Neural progenitor cell (in vitro differentiated cells): ENCODE results near the gene WDR93. TPM values are rescaled to one million over a fixed set of nuclear protein-coding genes. Genes with fewer than 3 reads are reported as not detected.
A peak's percentile ranks its signal among the peaks of the same experiment; 100 is the strongest.

Experiments
- DNase-seq: peaks from one replicate; pipeline ENCODE4 v3.0.0-alpha.2; 2016; ENCODE audit warnings: low spot score
- H2AFZ ChIP-seq: fragments of 200-600 bp; sonication (generic); replicated peaks from 2 replicates; pipeline ENCODE4 v1.6.1; 2016; ENCODE audit warnings: antibody characterized with exemption
- H3F3A ChIP-seq: fragments of 200-600 bp; sonication (generic); 2 replicates; pipeline ENCODE4 v1.6.1; 2016; ENCODE audit warnings: antibody characterized with exemption, low read depth
- H3K27ac ChIP-seq: fragments of 200-600 bp; sonication (generic); 2 replicates; pipeline ENCODE4 v1.5.1; 2016; ENCODE audit warnings: mild to moderate bottlenecking
- H3K27me3 ChIP-seq: fragments of 200-600 bp; sonication (generic); 2 replicates; pipeline ENCODE4 v1.6.1; 2016; ENCODE audit warnings: mild to moderate bottlenecking, moderate library complexity
- H3K36me3 ChIP-seq: fragments of 200-600 bp; sonication (generic); 2 replicates; pipeline ENCODE4 v1.5.1; 2016
- H3K4me1 ChIP-seq: fragments of 200-600 bp; sonication (generic); 2 replicates; pipeline ENCODE4 v1.6.1; 2016; ENCODE audit warnings: mixed run types
- H3K4me2 ChIP-seq: fragments of 200-600 bp; sonication (generic); 2 replicates; pipeline ENCODE4 v1.6.1; 2016
- H3K4me3 ChIP-seq: fragments of 200-600 bp; sonication (generic); 2 replicates; pipeline ENCODE4 v1.5.1; 2016
- H3K79me2 ChIP-seq: fragments of 200-600 bp; sonication (generic); 2 replicates; pipeline ENCODE4 v1.6.1; 2016; ENCODE audit warnings: low read depth
- H3K9ac ChIP-seq: fragments of 200-600 bp; sonication (generic); 2 replicates; pipeline ENCODE4 v1.6.1; 2016
- H3K9me3 ChIP-seq: fragments of 200-600 bp; sonication (generic); 2 replicates; pipeline ENCODE4 v1.5.1; 2016; ENCODE audit warnings: low read depth
- H4K20me1 ChIP-seq: fragments of 200-600 bp; sonication (generic); 2 replicates; pipeline ENCODE4 v1.6.1; 2016; ENCODE audit warnings: low read depth
- H3K27ac Mint-ChIP-seq: 3 replicates; pipeline ENCODE4 v1.8.0; 2021; ENCODE audit warnings: mixed read lengths
- H3K27me3 Mint-ChIP-seq: 2 replicates; pipeline ENCODE4 v1.8.0; 2022; ENCODE audit warnings: low read depth, mild to moderate bottlenecking, inconsistent platforms, moderate library complexity, mixed read lengths; ENCODE audit not compliant: insufficient read depth
- H3K36me3 Mint-ChIP-seq: 3 replicates; pipeline ENCODE4 v1.8.0; 2021; ENCODE audit warnings: mixed read lengths
- H3K4me1 Mint-ChIP-seq: 3 replicates; pipeline ENCODE4 v1.8.0; 2021; ENCODE audit warnings: mixed read lengths
- H3K4me3 Mint-ChIP-seq: 3 replicates; pipeline ENCODE4 v1.8.0; 2021; ENCODE audit warnings: mild to moderate bottlenecking, moderate library complexity, mixed read lengths
- H3K9me3 Mint-ChIP-seq: 3 replicates; pipeline ENCODE4 v1.8.0; 2020; ENCODE audit warnings: mixed read lengths
- CTCF ChIP-seq: fragments of 200-600 bp; sonication (generic); IDR thresholded peaks from 2 replicates; pipeline ENCODE4 v1.5.1; 2017; ENCODE audit warnings: antibody characterized with exemption, mild to moderate bottlenecking
- EZH2 ChIP-seq: fragments of 200-600 bp; sonication (generic); IDR thresholded peaks from 2 replicates; pipeline ENCODE4 v1.6.1; 2017; ENCODE audit warnings: antibody characterized with exemption, mild to moderate bottlenecking, moderate library complexity
- EZH2phosphoT487 ChIP-seq: fragments of 200-600 bp; sonication (generic); IDR thresholded peaks from 2 replicates; pipeline ENCODE4 v1.6.1; 2017; ENCODE audit warnings: antibody characterized with exemption
- total RNA-seq: library from RNA; depleted of rRNA; stranded (reverse); fragments of >200 nt; gene quantifications from 2 replicates; pipeline ENCODE4 v1.2.3, GENCODE V29; 2015; ENCODE audit warnings: low replicate concordance

Gene WDR93
- total RNA-seq, 1 donor from 2014 or later: 0.51 TPM

GRCh38 chr15:89666184-89666857 is 24.3 kb upstream of the WDR93 start:
- Histone ChIP-seq H3K4me1 (peaks cover 13% of the 10 kb centered on the region), H3K9ac (no peak overlapping the region), H3K4me2 (peak overlapping the region; percentile 79), H3K27me3 (peaks cover 24% of the 10 kb centered on the region), H3K36me3 (no peaks in the 10 kb centered on the region), H3K4me3 (peak overlapping the region; percentile 45), H3K9me3 (no peaks in the 10 kb centered on the region), H2AFZ (peak overlapping the region; percentile 90), H3F3A (peaks cover 18% of the 10 kb centered on the region), H3K79me2 (no peaks in the 10 kb centered on the region), H3K27ac (no peak overlapping the region), H4K20me1 (no peaks in the 10 kb centered on the region)
- Mint-ChIP-seq H3K27me3 (peaks cover 18% of the 10 kb centered on the region), H3K9me3 (no peaks in the 10 kb centered on the region), H3K4me3 (peak overlapping the region; percentile 62), H3K27ac (no peak overlapping the region), H3K36me3 (no peaks in the 10 kb centered on the region), H3K4me1 (peaks cover 10% of the 10 kb centered on the region)
- TF ChIP-seq CTCF (no peak), EZH2 (no peak), EZH2phosphoT487 (no peak)
- no peak for DNase-seq

DNA sequence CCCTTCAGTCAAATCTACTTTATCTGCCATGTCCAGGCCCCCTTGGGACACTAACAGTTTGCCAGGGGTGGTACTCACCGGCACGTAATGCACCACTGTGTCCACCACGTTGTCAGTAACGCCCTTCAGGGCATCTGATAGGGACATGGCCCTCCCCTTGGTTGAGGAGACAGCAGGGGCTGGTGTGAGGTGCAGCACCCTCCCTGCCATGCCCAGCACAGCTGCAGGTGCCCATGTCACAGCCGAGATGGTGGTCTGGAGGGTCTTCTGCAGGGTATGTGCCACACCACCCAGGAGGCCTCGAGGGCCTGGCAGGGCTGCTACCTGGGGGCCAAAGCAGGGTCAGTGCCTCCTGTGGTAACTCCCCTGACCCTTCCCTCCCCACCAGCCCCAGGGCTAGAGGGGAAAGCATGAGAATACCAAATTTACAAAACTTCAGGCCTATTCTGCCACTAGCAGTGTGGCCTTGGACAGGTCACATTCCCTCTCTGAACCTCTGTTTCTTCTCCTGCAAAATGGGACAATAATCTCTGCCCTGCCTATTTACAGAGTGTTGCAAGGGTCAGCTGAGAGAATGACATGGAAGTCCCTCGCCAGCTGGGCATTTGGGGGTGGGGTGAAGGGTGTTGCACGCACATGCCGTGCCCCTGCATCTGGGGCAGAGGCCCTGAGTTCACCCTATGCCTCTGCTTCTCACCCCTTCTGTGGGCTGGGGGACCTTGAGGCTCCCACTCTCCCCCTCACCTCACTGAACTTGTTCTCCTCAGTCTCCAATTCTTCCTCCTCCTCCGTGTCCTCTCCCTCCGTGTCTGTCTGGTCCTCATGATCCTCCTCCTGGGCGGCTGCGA is 23.5 kb upstream of the WDR93 start:
- Histone ChIP-seq H3K27ac (no peak overlapping the region), H3K4me1 (peaks cover 13% of the 10 kb centered on the region), H4K20me1 (no peaks in the 10 kb centered on the region), H3K79me2 (no peaks in the 10 kb centered on the region), H3K9ac (no peak overlapping the region), H2AFZ (no peak overlapping the region), H3K4me2 (no peak overlapping the region), H3F3A (peaks cover 18% of the 10 kb centered on the region), H3K4me3 (no peak overlapping the region), H3K9me3 (no peaks in the 10 kb centered on the region), H3K36me3 (no peaks in the 10 kb centered on the region), H3K27me3 (peaks cover 23% of the 10 kb centered on the region)
- Mint-ChIP-seq H3K27me3 (peaks cover 17% of the 10 kb centered on the region), H3K36me3 (no peaks in the 10 kb centered on the region), H3K4me1 (peaks cover 12% of the 10 kb centered on the region), H3K9me3 (no peaks in the 10 kb centered on the region), H3K27ac (no peak overlapping the region), H3K4me3 (no peak overlapping the region)
- DNase-seq: no peak
- TF ChIP-seq CTCF: no peak
- TF ChIP-seq EZH2phosphoT487: no peak

DNA sequence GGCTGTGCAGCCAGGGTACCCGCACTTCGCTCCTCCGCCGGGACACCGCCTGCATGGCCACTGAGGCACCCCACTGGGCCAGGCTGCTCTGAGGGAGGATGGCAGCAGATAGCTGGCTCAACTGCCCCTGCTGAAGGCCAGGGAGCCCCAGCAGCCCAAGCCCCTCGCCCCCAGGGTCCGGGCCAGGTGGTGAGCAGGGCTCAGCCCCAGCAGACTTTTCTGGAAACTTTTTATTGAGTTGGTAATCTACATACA is 23.0 kb upstream of the WDR93 start:
- no peak for DNase-seq
- no peaks in the 10 kb centered on the region for H3K9me3 ChIP-seq
- H3K4me3 ChIP-seq: no peak overlapping the region
- no peak overlapping the region for H3K9ac ChIP-seq
- no peak overlapping the region for H3K4me2 ChIP-seq
- H3F3A ChIP-seq: peaks cover 18% of the 10 kb centered on the region
- peaks cover 12% of the 10 kb centered on the region for H3K4me1 Mint-ChIP-seq
- TF ChIP-seq EZH2phosphoT487 (no peak), CTCF (no peak), EZH2 (no peak)
- H3K4me3 Mint-ChIP-seq: no peak overlapping the region
- no peak overlapping the region for H3K27ac ChIP-seq
- H3K36me3 Mint-ChIP-seq: no peaks in the 10 kb centered on the region
- H3K27me3 ChIP-seq: peaks cover 23% of the 10 kb centered on the region
- peaks cover 12% of the 10 kb centered on the region for H3K27me3 Mint-ChIP-seq
- H3K4me1 ChIP-seq: peaks cover 13% of the 10 kb centered on the region
- no peak overlapping the region for H2AFZ ChIP-seq
- H3K27ac Mint-ChIP-seq: no peak overlapping the region
- no peaks in the 10 kb centered on the region for H4K20me1 ChIP-seq
- no peaks in the 10 kb centered on the region for H3K79me2 ChIP-seq
- H3K9me3 Mint-ChIP-seq: no peaks in the 10 kb centered on the region
- H3K36me3 ChIP-seq: no peaks in the 10 kb centered on the region
